Adrenal gland (tissue), 12 donors: ENCODE measurements around the gene PSMG4. TPM values are rescaled to one million over a fixed set of nuclear protein-coding genes. Genes with fewer than 3 reads are reported as not detected.

Source experiments
- DNase-seq, 7 donors: peaks; one replicate each; pipeline ENCODE4 v3.0.0-alpha.2; 2019 to 2020
- H3K27ac ChIP-seq, 5 donors: fragments of 200-600 bp; sonication (generic) in 4 of 5; 1 replicate in 3 of 5; 2 replicates in 2 of 5; pipeline versions ENCODE4 v1.5.1 to v1.8.0; 2016 to 2020; ENCODE audit warnings: mild to moderate bottlenecking in 1 of 5
- H3K27me3 ChIP-seq: fragments of 200-600 bp; 2 replicates; pipeline ENCODE4 v1.8.0; 2021
- H3K36me3 ChIP-seq, 2 donors: fragments of 200-600 bp; replicated peaks in 1 of 2; 1 replicate in 1 of 2; 2 replicates in 1 of 2; pipeline versions ENCODE4 v1.5.1 to v1.8.0; 2018 to 2022
- H3K4me1 ChIP-seq, 2 donors: fragments of 200-600 bp; replicated peaks in 1 of 2; 1 replicate in 1 of 2; 2 replicates in 1 of 2; pipeline versions ENCODE4 v1.5.1 to v1.8.0; 2018 to 2021
- H3K4me3 ChIP-seq, 4 donors: fragments of 200-600 bp; sonication (generic) in 3 of 4; one replicate each; pipeline ENCODE4 v1.5.1; 2016 to 2018
- H3K9me3 ChIP-seq, 3 donors: fragments of 200-600 bp; sonication (generic) in 1 of 3; replicated peaks in 1 of 3; 1 replicate in 2 of 3; 2 replicates in 1 of 3; pipeline versions ENCODE4 v1.5.1 to v1.8.0; 2016 to 2021
- CTCF ChIP-seq, 6 experiments: fragments of 450-650 bp in 4 of 6; fragments of 200-600 bp in 2 of 6; sonication (generic) in 1 of 6; IDR thresholded peaks; 1 replicate in 5 of 6; 2 replicates in 1 of 6; pipeline versions ENCODE4 v1.5.1 to v1.8.0; 2016 to 2021; ENCODE audit warnings: antibody characterized with exemption in 6 of 6, mild to moderate bottlenecking in 2 of 6, moderate library complexity in 1 of 6
- POLR2A ChIP-seq, 2 donors: fragments of 450-650 bp; IDR thresholded peaks; one replicate each; pipeline ENCODE4 v1.6.1; 2017; ENCODE audit warnings: antibody characterized with exemption in 2 of 2, mild to moderate bottlenecking in 2 of 2, moderate library complexity in 1 of 2
- WGBS, 4 donors: extraction: QIAGEN DNeasy Blood & Tissue Kit in 2 of 4; methylation state at CpG; one replicate each; pipeline versions ENCODE4 v1.1.5 to v1.1.7; 2013 to 2017; 5-methylcytosine and 5-hydroxymethylcytosine counted together
- intact Hi-C, 2 donors: fragments of 100-400 bp; cut with DNase I; formaldehyde crosslinking; loops; one replicate each; pipeline versions ENCODE4 v1.14.1 to v1.15.0; 2022 to 2023
- polyA plus RNA-seq, 3 donors: library from polyadenylated mRNA; stranded (reverse); fragments of 200-250 nt in 2 of 3; fragments of 350-450 nt in 1 of 3; fragmentation: Illumina TruSeq in 1 of 3; extraction: RNeasy Lipid Tissue Mini Kit (QIAGEN cat#74804) in 1 of 3; gene quantifications; one replicate each; pipeline ENCODE4 v1.2.3, GENCODE V29; 2013 to 2014
- total RNA-seq, 9 donors: library from RNA; depleted of rRNA in 4 of 9; stranded (reverse); fragments of >200 nt in 4 of 9; fragments of 120-200 nt in 1 of 9; fragmentation: NEBNext Ultra II Directional in 1 of 9; extraction: Animal tissue kit (Norgen Biotek cat#: 25700) in 1 of 9; gene quantifications; one replicate each; pipeline versions ENCODE4 v1.1.0 to v1.2.4, GENCODE V29; 2013 to 2023
- donor health status: healthy with polysubstance abuse.
- donor health status: Bipolar disorder and iron deficiency.
- donor health status: DM: yes; HTN: yes; CAD: no.
- donor health status: DM: no; HTN: no; CAD: no.
- donor health status: DM: no; HTN: no; CAD: no.
- donor health status: DM: yes; HTN: yes; CAD: no.

Gene PSMG4
- total and polyA plus RNA-seq, 12 donors: 4.9 to 87.5 (median 20.0) TPM

DNA sequence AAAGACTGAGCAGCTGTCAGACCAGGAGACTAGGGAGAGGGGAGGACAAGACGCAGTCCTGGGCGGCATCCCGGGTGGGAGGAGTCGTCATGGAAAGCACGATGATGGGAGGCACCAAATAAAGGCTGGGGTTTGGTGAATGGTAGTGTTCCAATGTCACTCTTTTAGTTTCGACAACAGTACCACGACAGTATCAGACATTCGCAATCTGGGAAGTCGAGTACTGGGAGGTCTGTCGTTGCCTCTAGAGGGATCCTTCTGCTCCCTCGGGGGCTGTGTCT is 32.1 kb downstream of the PSMG4 start:
- TF ChIP-seq POLR2A (IDR thresholded peaks at IDR 0.05) (no peak), CTCF (IDR thresholded peaks at IDR 0.05) (no peak)
- DNase-seq: no peak
- intact Hi-C loops: no loop called here
- no peaks in the 10 kb centered on the region for H3K4me1 ChIP-seq
- H3K27me3 ChIP-seq: no peaks in the 10 kb centered on the region
- no peak overlapping the region for H3K27ac ChIP-seq
- WGBS, 4 donors: 78 to 89% (median 83%) methylated on average over 11 of the region's 11 CpGs
- H3K9me3 ChIP-seq: no peaks in the 10 kb centered on the region
- no peaks in the 10 kb centered on the region for H3K36me3 ChIP-seq
- no peak overlapping the region for H3K4me3 ChIP-seq

- no peak overlapping the region for H3K4me3 ChIP-seq
- TF ChIP-seq POLR2A (IDR thresholded peaks at IDR 0.05) (no peak), CTCF (IDR thresholded peaks at IDR 0.05) (no peak)
- no peaks in the 10 kb centered on the region for H3K36me3 ChIP-seq
- no peaks in the 10 kb centered on the region for H3K4me1 ChIP-seq
- H3K27ac ChIP-seq: no peak overlapping the region
- intact Hi-C loops: no loop called here
- 94 to 98% (median 95%) methylated on average over 2 to 4 of the region's 4 CpGs for WGBS, 4 donors
- no peaks in the 10 kb centered on the region for H3K9me3 ChIP-seq
- H3K27me3 ChIP-seq: no peaks in the 10 kb centered on the region
- DNase-seq: peak in 1 of 7 donors; percentile 1
Measured at GRCh38 chr6:3291346-3291745, 32.6 kb downstream of the PSMG4 start.

DNA sequence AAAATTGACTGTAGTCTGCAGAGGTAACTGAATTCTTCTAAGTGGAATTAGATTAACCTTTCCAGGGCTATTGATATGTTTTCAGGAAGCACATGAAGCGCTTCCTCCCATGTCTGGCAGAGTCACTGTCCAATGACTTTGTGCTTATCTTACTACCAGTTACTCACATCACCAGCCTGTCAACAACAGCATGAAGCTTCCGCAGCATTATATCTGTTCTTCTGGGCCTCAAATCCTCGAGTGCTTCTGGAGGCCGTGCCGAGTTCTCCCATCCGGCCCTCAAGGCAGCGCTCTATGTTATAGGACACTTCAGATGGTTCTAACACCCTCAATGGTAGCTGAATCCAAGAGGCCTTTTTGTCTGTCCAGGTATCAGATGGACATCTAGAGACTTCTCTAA is 33.2 kb downstream of the PSMG4 start:
- H3K36me3 ChIP-seq: no peaks in the 10 kb centered on the region
- 75 to 88% (median 86%) methylated on average over 7 of the region's 7 CpGs for WGBS, 4 donors
- intact Hi-C loops: no loop called here
- H3K9me3 ChIP-seq: no peaks in the 10 kb centered on the region
- no peaks in the 10 kb centered on the region for H3K27me3 ChIP-seq
- H3K4me3 ChIP-seq: no peak overlapping the region
- H3K27ac ChIP-seq: no peak overlapping the region
- no peak for DNase-seq
- TF ChIP-seq CTCF (IDR thresholded peaks at IDR 0.05) (no peak), POLR2A (IDR thresholded peaks at IDR 0.05) (no peak)
- no peaks in the 10 kb centered on the region for H3K4me1 ChIP-seq

DNA sequence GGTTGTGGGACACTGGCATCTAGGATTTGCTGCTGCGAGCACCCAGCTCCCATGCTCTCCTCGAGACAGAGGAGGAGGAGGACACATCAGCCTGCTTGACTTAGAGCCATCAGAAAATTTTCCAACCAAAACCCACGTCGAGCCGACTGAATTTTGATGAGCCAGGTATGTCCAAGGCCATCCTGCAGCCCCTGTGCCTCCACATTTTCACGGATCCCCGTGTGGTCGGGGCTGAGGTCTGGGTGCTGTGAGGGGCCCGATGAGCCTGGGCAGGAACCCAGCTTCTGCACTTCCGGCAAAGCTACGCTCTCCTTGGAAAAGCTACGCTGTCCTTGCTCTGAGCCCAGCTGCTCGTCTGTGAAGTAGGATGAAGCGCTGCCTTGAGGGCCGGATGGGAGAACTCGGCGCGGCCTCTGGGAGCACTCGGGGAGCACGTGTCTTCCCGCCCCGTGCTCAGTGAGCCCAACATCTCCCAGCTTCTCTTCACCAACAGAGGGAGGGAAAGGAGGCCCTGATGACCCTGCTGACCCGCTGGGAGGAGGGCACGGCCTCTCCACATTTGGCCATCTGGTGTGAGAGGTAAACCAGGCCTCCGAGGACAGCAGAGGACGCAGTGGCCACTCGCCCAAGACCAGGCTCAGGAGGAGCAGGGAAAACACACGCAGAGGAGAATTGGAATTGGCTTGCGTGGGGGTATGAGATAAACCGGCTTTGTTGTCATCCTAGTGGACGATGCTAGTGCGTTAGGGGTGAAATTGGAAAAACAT is 33.9 kb downstream of the PSMG4 start:
- Histone ChIP-seq H3K36me3 (no peaks in the 10 kb centered on the region), H3K4me1 (no peaks in the 10 kb centered on the region), H3K9me3 (no peaks in the 10 kb centered on the region), H3K27me3 (no peaks in the 10 kb centered on the region), H3K27ac (no peak overlapping the region), H3K4me3 (no peak overlapping the region)
- no peak for TF ChIP-seq CTCF (IDR thresholded peaks at IDR 0.05)
- TF ChIP-seq POLR2A (IDR thresholded peaks at IDR 0.05): no peak
- intact Hi-C loops: no loop called here
- WGBS, 4 donors: 87 to 95% (median 89%) methylated on average over 28 to 32 of the region's 32 CpGs
- no peak for DNase-seq
